Left ventricle myocardium inferior (tissue), 1 donor: Measurements from ENCODE around the gene MALAT1. TPM values are rescaled to one million over a fixed set of nuclear protein-coding genes. Genes with fewer than 3 reads are reported as not detected.
"Not testable (repeated sequence)": the region's sequence is repeated elsewhere in the genome, so short reads cannot be mapped to it uniquely, and the experiment has no call there.

Source experiments
- DNase-seq: peaks from one replicate; pipeline ENCODE4 v3.0.0-alpha.2; 2020
- H3K27ac ChIP-seq: fragments of 200-600 bp; replicated peaks from 2 replicates; pipeline ENCODE4 v1.8.0; 2021
- H3K27me3 ChIP-seq: fragments of 200-600 bp; 2 replicates; pipeline ENCODE4 v1.8.0; 2021; ENCODE audit warnings: low read depth
- H3K36me3 ChIP-seq: fragments of 200-600 bp; 2 replicates; pipeline ENCODE4 v1.8.0; 2021
- H3K4me1 ChIP-seq: fragments of 200-600 bp; 2 replicates; pipeline ENCODE4 v1.8.0; 2021
- H3K4me3 ChIP-seq: fragments of 200-600 bp; 2 replicates; pipeline ENCODE4 v1.8.0; 2021; ENCODE audit warnings: mild to moderate bottlenecking, moderate library complexity
- H3K9me3 ChIP-seq: fragments of 200-600 bp; replicated peaks from 2 replicates; pipeline ENCODE4 v1.8.0; 2021
- CTCF ChIP-seq: fragments of 200-600 bp; IDR thresholded peaks from 2 replicates; pipeline ENCODE4 v1.8.0; 2021; ENCODE audit warnings: antibody characterized with exemption, mild to moderate bottlenecking, borderline replicate concordance
- intact Hi-C: fragments of 100-400 bp; cut with micrococcal nuclease; formaldehyde crosslinking; loops from one replicate; pipeline ENCODE4 v1.11.0; 2022
- total RNA-seq: library from RNA; stranded (reverse); fragmentation: NEBNext Ultra II Directional; extraction: Animal tissue kit (Norgen Biotek cat#: 25700); gene quantifications from one replicate; pipeline ENCODE4 v1.2.1, GENCODE V29; 2021
- donor health status: DM: no; HTN: yes; CAD: no; lungs with severe emphysema.

Gene MALAT1
- total RNA-seq, 1 donor from 2014 or later, result 6,576 TPM

- TF ChIP-seq CTCF, result no peak
- intact Hi-C loops, result no loop called here
These were observed 42.4 kb upstream of the MALAT1 start for GRCh38 chr11:65456418-65456817.

GRCh38 chr11:65459552-65459951 lies 39.3 kb upstream of the MALAT1 start:
- intact Hi-C loops, result no loop called here
- DNase-seq, result no peak

More at GRCh38 chr11:65456418-65456817, 42.4 kb upstream of the MALAT1 start:
- H3K9me3 ChIP-seq, result no peaks in the 10 kb centered on the region
- DNase-seq, result no peak
- H3K27me3 ChIP-seq, result no peaks in the 10 kb centered on the region
- no peak overlapping the region for H3K27ac ChIP-seq
- H3K4me3 ChIP-seq, result no peak overlapping the region
- peaks cover 29% of the 10 kb centered on the region for H3K4me1 ChIP-seq
- H3K36me3 ChIP-seq, result no peaks in the 10 kb centered on the region

GRCh38 chr11:65465471-65465870 lies 33.4 kb upstream of the MALAT1 start:
- intact Hi-C loops, H3K27ac ChIP-seq, H3K27me3 ChIP-seq, H3K36me3 ChIP-seq, H3K9me3 ChIP-seq, DNase-seq, H3K4me3 ChIP-seq: not testable (repeated sequence)
- peaks cover 14% of the 10 kb centered on the region for H3K4me1 ChIP-seq

More at GRCh38 chr11:65459552-65459951, 39.3 kb upstream of the MALAT1 start:
- Histone ChIP-seq H3K4me3 (no peak overlapping the region), H3K27ac (no peak overlapping the region), H3K4me1 (peaks cover 13% of the 10 kb centered on the region), H3K9me3 (no peaks in the 10 kb centered on the region), H3K36me3 (no peaks in the 10 kb centered on the region), H3K27me3 (no peaks in the 10 kb centered on the region)
- TF ChIP-seq CTCF, result no peak

- intact Hi-C loops, DNase-seq, H3K9me3 ChIP-seq, H3K4me3 ChIP-seq, H3K27ac ChIP-seq, H3K27me3 ChIP-seq, H3K36me3 ChIP-seq: not testable (repeated sequence)
- peaks cover 31% of the 10 kb centered on the region for H3K4me1 ChIP-seq
These were observed 31.5 kb upstream of the MALAT1 start for GRCh38 chr11:65467306-65467705.

GRCh38 chr11:65468874-65469333 lies 29.9 kb upstream of the MALAT1 start:
- Histone ChIP-seq H3K9me3 (no peaks in the 10 kb centered on the region), H3K27ac (peak overlapping the region; percentile 40), H3K27me3 (no peaks in the 10 kb centered on the region), H3K36me3 (no peaks in the 10 kb centered on the region), H3K4me1 (peaks cover 47% of the 10 kb centered on the region), H3K4me3 (no peak overlapping the region)
- intact Hi-C loops, result no loop called here
- peak; percentile 54 for DNase-seq
- peak; percentile 67 for TF ChIP-seq CTCF

GRCh38 chr11:65470433-65471049 lies 28.3 kb upstream of the MALAT1 start:
- DNase-seq, result no peak
- H3K9me3 ChIP-seq, result no peaks in the 10 kb centered on the region
- H3K27ac ChIP-seq, result peak overlapping the region; percentile 99
- TF ChIP-seq CTCF, result no peak
- intact Hi-C loops, result no loop called here
- H3K4me1 ChIP-seq, result peaks cover 53% of the 10 kb centered on the region
- H3K4me3 ChIP-seq, result peak overlapping the region; percentile 56
- no peaks in the 10 kb centered on the region for H3K27me3 ChIP-seq
- H3K36me3 ChIP-seq, result no peaks in the 10 kb centered on the region
